IPS-20b (cell line): ENCODE measurements around the gene MAGEA9B.
"Not testable (repeated sequence)": the region's sequence is repeated elsewhere in the genome, so short reads cannot be mapped to it uniquely, and the experiment has no call there.

Source experiments
- H3K27ac ChIP-seq: one replicate; pipeline ENCODE4 v1.5.1; 2013; ENCODE audit warnings: low read length
- H3K27me3 ChIP-seq: 2 replicates; pipeline ENCODE4 v1.6.1; 2013; ENCODE audit warnings: mild to moderate bottlenecking, low read length, inconsistent platforms; ENCODE audit not compliant: insufficient read depth
- H3K36me3 ChIP-seq: 2 replicates; pipeline ENCODE4 v1.6.1; 2013; ENCODE audit warnings: low read depth, mild to moderate bottlenecking, inconsistent platforms, low read length, moderate library complexity; ENCODE audit not compliant: insufficient read depth
- H3K4me1 ChIP-seq: 2 replicates; pipeline ENCODE4 v1.6.1; 2013; ENCODE audit warnings: mild to moderate bottlenecking, control low read depth, inconsistent platforms, low read length, moderate library complexity; ENCODE audit not compliant: insufficient read depth
- H3K4me3 ChIP-seq: 2 replicates; pipeline ENCODE4 v1.5.1; 2013; ENCODE audit warnings: mild to moderate bottlenecking, low read length, inconsistent platforms
- H3K9ac ChIP-seq: 2 replicates; pipeline ENCODE4 v1.6.1; 2013; ENCODE audit warnings: low read depth, mild to moderate bottlenecking, inconsistent platforms, low read length, moderate library complexity
- H3K9me3 ChIP-seq: 2 replicates; pipeline ENCODE4 v1.6.1; 2013; ENCODE audit warnings: mild to moderate bottlenecking, low read depth, low read length, inconsistent platforms; ENCODE audit not compliant: insufficient read depth

MAGEA9B gene

GRCh38 chrX:149610511-149610910 is 23.3 kb upstream of the MAGEA9B start:
- Histone ChIP-seq H3K36me3 (peaks cover 13% of the 10 kb centered on the region; the same call in 1 of the 2 replicates), H3K9ac (no peak overlapping the region), H3K27me3 (no peaks in the 10 kb centered on the region), H3K4me1 (no peaks in the 10 kb centered on the region), H3K27ac (no peak overlapping the region), H3K9me3 (no peaks in the 10 kb centered on the region), H3K4me3 (no peak overlapping the region)

- no peak overlapping the region for H3K9ac ChIP-seq
- no peak overlapping the region for H3K27ac ChIP-seq
- H3K9me3 ChIP-seq, result no peaks in the 10 kb centered on the region
- H3K4me3 ChIP-seq, result no peak overlapping the region
- H3K27me3 ChIP-seq, result no peaks in the 10 kb centered on the region
- H3K4me1 ChIP-seq, result no peaks in the 10 kb centered on the region
- H3K36me3 ChIP-seq, result peaks cover 19% of the 10 kb centered on the region; the same call in 1 of the 2 replicates
Observed at GRCh38 chrX:149607699-149608098, 20.4 kb upstream of the MAGEA9B start.

GRCh38 chrX:149605248-149605885 is 18.1 kb upstream of the MAGEA9B start:
- H3K36me3 ChIP-seq, result peaks cover 19% of the 10 kb centered on the region; the same call in 1 of the 2 replicates
- not testable (repeated sequence) for H3K4me1 ChIP-seq, H3K27me3 ChIP-seq, H3K9me3 ChIP-seq, H3K4me3 ChIP-seq, H3K27ac ChIP-seq, H3K9ac ChIP-seq

GRCh38 chrX:149598603-149599002 is 11.3 kb upstream of the MAGEA9B start:
- not testable (repeated sequence) for H3K4me1 ChIP-seq, H3K9me3 ChIP-seq

GRCh38 chrX:149595943-149596342 is 8.7 kb upstream of the MAGEA9B start:
- H3K9me3 ChIP-seq, H3K9ac ChIP-seq, H3K27me3 ChIP-seq, H3K4me3 ChIP-seq, H3K36me3 ChIP-seq, H3K27ac ChIP-seq, H3K4me1 ChIP-seq: not testable (repeated sequence)

More at GRCh38 chrX:149598603-149599002, 11.3 kb upstream of the MAGEA9B start:
- H3K27ac ChIP-seq, H3K9ac ChIP-seq, H3K4me3 ChIP-seq, H3K36me3 ChIP-seq, H3K27me3 ChIP-seq: not testable (repeated sequence)

- H3K36me3 ChIP-seq, H3K4me3 ChIP-seq, H3K27me3 ChIP-seq, H3K27ac ChIP-seq, H3K4me1 ChIP-seq, H3K9me3 ChIP-seq, H3K9ac ChIP-seq: not testable (repeated sequence)
Observed at GRCh38 chrX:149595214-149595613, 8.0 kb upstream of the MAGEA9B start, which contains the start of gene HSFX2. TSS of gene HSFX2 (minus strand) at chrX:149595314. CDS start at chrX:149594700, 614 bp downstream.

- not testable (repeated sequence) for H3K36me3 ChIP-seq, H3K27ac ChIP-seq, H3K9me3 ChIP-seq, H3K9ac ChIP-seq, H3K4me1 ChIP-seq, H3K27me3 ChIP-seq, H3K4me3 ChIP-seq
Observed at GRCh38 chrX:149590993-149591392, 3.7 kb upstream of the MAGEA9B start.

- not testable (repeated sequence) for H3K4me3 ChIP-seq, H3K27me3 ChIP-seq, H3K27ac ChIP-seq, H3K36me3 ChIP-seq, H3K9ac ChIP-seq, H3K9me3 ChIP-seq, H3K4me1 ChIP-seq
Observed at GRCh38 chrX:149585631-149586030, 1.6 kb downstream of the MAGEA9B start.

- not testable (repeated sequence) for H3K4me3 ChIP-seq, H3K9me3 ChIP-seq, H3K36me3 ChIP-seq, H3K9ac ChIP-seq, H3K27ac ChIP-seq, H3K27me3 ChIP-seq, H3K4me1 ChIP-seq
Observed at GRCh38 chrX:149573456-149573855, 13.8 kb downstream of the MAGEA9B start.

GRCh38 chrX:149572743-149573142 is 14.5 kb downstream of the MAGEA9B start:
- Histone ChIP-seq H3K9ac (no peak overlapping the region), H3K9me3 (no peaks in the 10 kb centered on the region), H3K4me1 (no peaks in the 10 kb centered on the region), H3K27me3 (no peaks in the 10 kb centered on the region), H3K27ac (no peak overlapping the region), H3K36me3 (no peaks in the 10 kb centered on the region), H3K4me3 (no peak overlapping the region)

- H3K4me1 ChIP-seq, result no peaks in the 10 kb centered on the region
- H3K36me3 ChIP-seq, result no peaks in the 10 kb centered on the region
- H3K9ac ChIP-seq, result no peak overlapping the region
- no peak overlapping the region for H3K4me3 ChIP-seq
- no peaks in the 10 kb centered on the region for H3K27me3 ChIP-seq
- no peak overlapping the region for H3K27ac ChIP-seq
- no peaks in the 10 kb centered on the region for H3K9me3 ChIP-seq
Observed at GRCh38 chrX:149571770-149572169, 15.5 kb downstream of the MAGEA9B start.

GRCh38 chrX:149570668-149571067 is 16.6 kb downstream of the MAGEA9B start:
- Histone ChIP-seq H3K27ac (no peak overlapping the region), H3K27me3 (no peaks in the 10 kb centered on the region), H3K9me3 (no peaks in the 10 kb centered on the region), H3K36me3 (no peaks in the 10 kb centered on the region), H3K4me1 (no peaks in the 10 kb centered on the region), H3K4me3 (no peak overlapping the region), H3K9ac (no peak overlapping the region)
